OCI-LY3 (cell line): Measurements from ENCODE around the gene ZBTB38.

Source experiments
- H2AFZ ChIP-seq: fragments of 200-600, 300-600 bp; shearing (Covaris generic); 2 replicates; pipeline ENCODE4 v1.6.0; 2014; ENCODE audit warnings: antibody characterized with exemption, low read depth, low read length
- H3K27ac ChIP-seq: fragments of 200-600, 300-600 bp; sonication (generic); 2 replicates; pipeline ENCODE4 v1.5.1; 2014; ENCODE audit warnings: mild to moderate bottlenecking, low read length, moderate library complexity, mixed read lengths
- H3K27me3 ChIP-seq: fragments of 200-600, 300-600 bp; sonication (generic); 2 replicates; pipeline ENCODE4 v1.6.1; 2014; ENCODE audit warnings: low read depth, low read length, mixed read lengths
- H3K36me3 ChIP-seq: fragments of 200-600, 300-600 bp; sonication (generic); replicated peaks from 2 replicates; pipeline ENCODE3; 2014; ENCODE audit warnings: low read depth, low read length, mixed read lengths
- H3K4me1 ChIP-seq: fragments of 300-600, 200-600 bp; sonication (generic); 2 replicates; pipeline ENCODE4 v1.6.1; 2014; ENCODE audit warnings: low read length, mixed read lengths
- H3K4me2 ChIP-seq: fragments of 200-600, 300-600 bp; sonication (generic); 2 replicates; pipeline ENCODE4 v1.6.1; 2014; ENCODE audit warnings: low read length, mixed read lengths
- H3K4me3 ChIP-seq: fragments of 300-600, 200-600 bp; sonication (generic); 2 replicates; pipeline ENCODE4 v1.5.1; 2014; ENCODE audit warnings: antibody characterized with exemption, mild to moderate bottlenecking, low read length, moderate library complexity
- H3K79me2 ChIP-seq: fragments of 300-600, 200-600 bp; shearing (Covaris generic); 2 replicates; pipeline ENCODE4 v1.6.1; 2014; ENCODE audit warnings: mild to moderate bottlenecking, low read length, mixed read lengths
- H3K9ac ChIP-seq: fragments of 300-600, 200-600 bp; shearing (Covaris generic); 2 replicates; pipeline ENCODE4 v1.6.0; 2014; ENCODE audit warnings: mild to moderate bottlenecking, low read length, moderate library complexity
- H3K9me3 ChIP-seq: fragments of 200-600, 300-600 bp; shearing (Covaris generic); 2 replicates; pipeline ENCODE4 v1.6.1; 2014; ENCODE audit warnings: low read length, mixed read lengths; ENCODE audit not compliant: insufficient read depth
- H4K20me1 ChIP-seq: fragments of 200-600, 300-600 bp; sonication (generic); 2 replicates; pipeline ENCODE4 v1.6.1; 2016; ENCODE audit warnings: low read length, mixed read lengths; ENCODE audit not compliant: insufficient read depth
- CTCF ChIP-seq: fragments of 200-600, 300-600 bp; sonication (generic); IDR thresholded peaks from 2 replicates; pipeline ENCODE4 v1.5.1; 2014; ENCODE audit warnings: antibody characterized with exemption, low read length, low read depth
- EZH2phosphoT487 ChIP-seq: fragments of 200-600 bp; shearing (Covaris generic); IDR thresholded peaks from 2 replicates; pipeline ENCODE4 v1.6.1; 2018; ENCODE audit warnings: antibody characterized with exemption, mixed run types, low read depth

ZBTB38 gene

GRCh38 chr3:141346007-141346406, 22.3 kb upstream of the ZBTB38 start:
- Histone ChIP-seq H3K9ac (no peak overlapping the region), H3K4me2 (no peak overlapping the region), H3K9me3 (no peaks in the 10 kb centered on the region), H3K36me3 (no peaks in the 10 kb centered on the region), H3K79me2 (no peaks in the 10 kb centered on the region), H2AFZ (no peak overlapping the region), H3K4me1 (no peaks in the 10 kb centered on the region), H3K27me3 (no peaks in the 10 kb centered on the region; the same call in 1 of the 2 replicates), H3K4me3 (no peak overlapping the region), H3K27ac (no peak overlapping the region), H4K20me1 (no peaks in the 10 kb centered on the region)
- TF ChIP-seq CTCF (no peak), EZH2phosphoT487 (no peak)

GRCh38 chr3:141346418-141346817, 21.9 kb upstream of the ZBTB38 start:
- Histone ChIP-seq H3K4me2 (no peak overlapping the region), H3K4me3 (no peak overlapping the region), H3K27me3 (no peaks in the 10 kb centered on the region; the same call in 1 of the 2 replicates), H3K36me3 (no peaks in the 10 kb centered on the region), H4K20me1 (no peaks in the 10 kb centered on the region), H3K27ac (no peak overlapping the region), H3K79me2 (no peaks in the 10 kb centered on the region), H3K9ac (no peak overlapping the region), H2AFZ (no peak overlapping the region), H3K4me1 (no peaks in the 10 kb centered on the region), H3K9me3 (no peaks in the 10 kb centered on the region)
- no peak for TF ChIP-seq CTCF
- TF ChIP-seq EZH2phosphoT487, result no peak

- H4K20me1 ChIP-seq, result no peaks in the 10 kb centered on the region
- H2AFZ ChIP-seq, result no peak overlapping the region
- H3K27me3 ChIP-seq, result no peaks in the 10 kb centered on the region; the same call in 1 of the 2 replicates
- no peaks in the 10 kb centered on the region for H3K9me3 ChIP-seq
- no peaks in the 10 kb centered on the region for H3K4me1 ChIP-seq
- H3K27ac ChIP-seq, result no peak overlapping the region
- no peaks in the 10 kb centered on the region for H3K79me2 ChIP-seq
- H3K4me2 ChIP-seq, result no peak overlapping the region
- H3K4me3 ChIP-seq, result no peak overlapping the region
- TF ChIP-seq CTCF, result no peak
- TF ChIP-seq EZH2phosphoT487, result no peak
- H3K9ac ChIP-seq, result no peak overlapping the region
- H3K36me3 ChIP-seq, result no peaks in the 10 kb centered on the region
These were observed 21.5 kb upstream of the ZBTB38 start for GRCh38 chr3:141346839-141347238.

- Histone ChIP-seq H3K36me3 (no peaks in the 10 kb centered on the region), H3K27me3 (peaks cover 4% of the 10 kb centered on the region; the same call in 1 of the 2 replicates), H3K4me3 (no peak overlapping the region), H3K4me1 (no peaks in the 10 kb centered on the region), H3K4me2 (no peak overlapping the region), H3K9ac (no peak overlapping the region), H3K9me3 (no peaks in the 10 kb centered on the region), H4K20me1 (no peaks in the 10 kb centered on the region), H3K27ac (no peak overlapping the region), H2AFZ (no peak overlapping the region), H3K79me2 (no peaks in the 10 kb centered on the region)
- TF ChIP-seq EZH2phosphoT487 (no peak), CTCF (no peak)
These were observed 19.5 kb upstream of the ZBTB38 start for GRCh38 chr3:141348837-141349236.
